ENCODE results near the gene DMRTB1. TPM values are rescaled to one million over a fixed set of nuclear protein-coding genes. Genes with fewer than 3 reads are reported as not detected.

Gene DMRTB1
- total RNA-seq, 2 experiments from 2014 or later = not detected

DNA sequence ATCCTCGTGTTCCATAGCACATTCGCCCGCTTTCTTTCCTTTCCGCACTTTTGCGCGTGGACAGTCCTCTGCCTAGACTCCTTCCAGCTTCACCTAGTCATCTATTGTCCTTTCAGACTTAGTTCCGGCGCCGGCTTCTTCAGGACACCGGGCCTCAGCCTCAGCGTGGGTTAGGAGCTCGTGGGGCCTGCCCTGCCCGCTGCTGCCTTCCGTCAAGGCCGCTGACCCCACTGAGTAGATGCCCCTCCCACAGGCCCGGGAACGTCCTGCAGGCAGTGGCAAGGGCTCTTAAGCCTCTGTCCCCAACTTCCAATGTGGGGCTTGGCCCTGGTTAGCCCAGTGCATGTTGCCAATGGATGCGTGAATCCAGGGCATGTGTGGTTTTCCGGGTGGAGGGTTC is 11.4 kb downstream of the DMRTB1 start:
- TF ChIP-seq, protein P1, sequence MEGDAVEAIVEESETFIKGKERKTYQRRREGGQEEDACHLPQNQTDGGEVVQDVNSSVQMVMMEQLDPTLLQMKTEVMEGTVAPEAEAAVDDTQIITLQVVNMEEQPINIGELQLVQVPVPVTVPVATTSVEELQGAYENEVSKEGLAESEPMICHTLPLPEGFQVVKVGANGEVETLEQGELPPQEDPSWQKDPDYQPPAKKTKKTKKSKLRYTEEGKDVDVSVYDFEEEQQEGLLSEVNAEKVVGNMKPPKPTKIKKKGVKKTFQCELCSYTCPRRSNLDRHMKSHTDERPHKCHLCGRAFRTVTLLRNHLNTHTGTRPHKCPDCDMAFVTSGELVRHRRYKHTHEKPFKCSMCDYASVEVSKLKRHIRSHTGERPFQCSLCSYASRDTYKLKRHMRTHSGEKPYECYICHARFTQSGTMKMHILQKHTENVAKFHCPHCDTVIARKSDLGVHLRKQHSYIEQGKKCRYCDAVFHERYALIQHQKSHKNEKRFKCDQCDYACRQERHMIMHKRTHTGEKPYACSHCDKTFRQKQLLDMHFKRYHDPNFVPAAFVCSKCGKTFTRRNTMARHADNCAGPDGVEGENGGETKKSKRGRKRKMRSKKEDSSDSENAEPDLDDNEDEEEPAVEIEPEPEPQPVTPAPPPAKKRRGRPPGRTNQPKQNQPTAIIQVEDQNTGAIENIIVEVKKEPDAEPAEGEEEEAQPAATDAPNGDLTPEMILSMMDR (IDR thresholded peaks at IDR 0.05) = no peak
- Mint-ChIP-seq H3K9me3 (no peaks in the 10 kb centered on the region), H3K27ac (no peak overlapping the region), H3K27me3 (no peaks in the 10 kb centered on the region), H3K4me3 (no peak overlapping the region), H3K36me3 (ENCODE audit: low read depth) (no peaks in the 10 kb centered on the region), H3K4me1 (ENCODE audit: low read depth) (no peaks in the 10 kb centered on the region)
- Histone ChIP-seq H3K9me3 (ENCODE audit: control insufficient read depth in 1 of 2, insufficient read depth in 1 of 2, low read length in 2 of 2) (no peaks in the 10 kb centered on the region), H3K36me3 (ENCODE audit: insufficient read depth, low read length) (no peaks in the 10 kb centered on the region), H3K27me3 (ENCODE audit: control insufficient read depth in 1 of 2, insufficient read depth in 2 of 2, low read length in 2 of 2) (no peaks in the 10 kb centered on the region), H3K4me1 (ENCODE audit: insufficient read depth, low read length) (no peaks in the 10 kb centered on the region), H3K27ac (ENCODE audit: low read depth in 1 of 2, low read length in 2 of 2) (no peak overlapping the region), H3K4me3 (ENCODE audit: low read length) (no peak overlapping the region)
- DNase-seq (no peak), ATAC-seq (ENCODE audit: poor library complexity) (no peak)
- CTCF ChIA-PET = no interaction called here
- intact Hi-C loops (cut with DNase I, micrococcal nuclease) = loop anchor here in 1 of 2 experiments (5.0 kb wide), 1 partner anchor 193 kb away; no protein-coding TSS in a partner anchor
- POLR2A ChIA-PET = no interaction called here

DNA sequence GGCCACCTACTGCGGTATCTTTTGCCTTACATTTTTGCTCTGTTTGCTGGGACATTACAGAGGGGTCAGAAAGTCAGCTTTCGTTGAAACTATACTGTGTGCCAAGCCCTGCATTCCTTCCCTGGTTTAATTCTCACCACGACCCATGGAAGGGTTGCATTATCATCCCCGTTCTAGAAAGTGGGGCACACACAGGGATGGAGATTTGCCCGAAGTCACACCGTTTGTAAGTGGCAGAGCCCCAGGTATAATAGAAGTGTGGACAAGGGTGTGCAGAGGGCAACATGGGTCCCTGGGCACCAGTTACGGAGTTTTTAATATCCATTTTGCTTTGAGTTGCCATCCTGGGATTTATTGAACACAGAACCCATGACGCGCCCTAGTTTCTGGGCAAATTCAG is 11.8 kb downstream of the DMRTB1 start:
- no peaks in the 10 kb centered on the region for H3K27me3 ChIP-seq (ENCODE audit: control insufficient read depth in 1 of 2, insufficient read depth in 2 of 2, low read length in 2 of 2)
- H3K9me3 Mint-ChIP-seq = no peaks in the 10 kb centered on the region
- H3K4me1 Mint-ChIP-seq (ENCODE audit: low read depth) = no peaks in the 10 kb centered on the region
- no peaks in the 10 kb centered on the region for H3K36me3 ChIP-seq (ENCODE audit: insufficient read depth, low read length)
- no peak overlapping the region for H3K4me3 Mint-ChIP-seq
- ChIA-PET CTCF (no interaction called here), POLR2A (no interaction called here)
- H3K27me3 Mint-ChIP-seq = no peaks in the 10 kb centered on the region
- no peaks in the 10 kb centered on the region for H3K4me1 ChIP-seq (ENCODE audit: insufficient read depth, low read length)
- H3K9me3 ChIP-seq (ENCODE audit: control insufficient read depth in 1 of 2, insufficient read depth in 1 of 2, low read length in 2 of 2) = no peaks in the 10 kb centered on the region
- ATAC-seq (ENCODE audit: poor library complexity) = no peak
- H3K36me3 Mint-ChIP-seq (ENCODE audit: low read depth) = no peaks in the 10 kb centered on the region
- TF ChIP-seq, protein P1 (IDR thresholded peaks at IDR 0.05) = no peak
- H3K27ac Mint-ChIP-seq = no peak overlapping the region
- H3K27ac ChIP-seq (ENCODE audit: low read depth in 1 of 2, low read length in 2 of 2) = no peak overlapping the region
- H3K4me3 ChIP-seq (ENCODE audit: low read length) = no peak overlapping the region
- intact Hi-C loops (cut with DNase I, micrococcal nuclease) = loop anchor here in 1 of 2 experiments (5.0 kb wide), 1 partner anchor 194 kb away; no protein-coding TSS in a partner anchor
- DNase-seq = no peak

DNA sequence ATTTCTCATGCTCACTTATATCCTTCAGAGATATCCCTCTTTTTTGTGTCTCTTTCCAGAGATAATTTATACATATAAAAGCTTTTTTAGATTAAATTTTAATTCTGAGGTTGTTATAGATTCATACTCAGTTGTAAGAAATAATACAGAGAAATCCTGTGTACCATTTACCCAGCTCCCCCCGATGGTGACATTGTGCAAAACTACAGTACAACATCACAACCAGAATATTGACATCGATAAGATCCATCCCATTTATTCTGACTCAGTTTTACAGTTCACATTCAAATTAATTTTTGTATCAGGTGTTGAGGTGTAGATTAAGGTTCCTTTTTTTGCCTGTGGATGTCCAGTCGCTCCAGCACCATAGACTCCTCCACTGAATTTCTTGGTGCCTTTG is 14.3 kb downstream of the DMRTB1 start:
- Mint-ChIP-seq H3K9me3 (no peaks in the 10 kb centered on the region), H3K4me1 (ENCODE audit: low read depth) (no peaks in the 10 kb centered on the region), H3K27me3 (no peaks in the 10 kb centered on the region), H3K27ac (no peak overlapping the region), H3K36me3 (ENCODE audit: low read depth) (no peaks in the 10 kb centered on the region), H3K4me3 (no peak overlapping the region)
- Histone ChIP-seq H3K27ac (ENCODE audit: low read depth in 1 of 2, low read length in 2 of 2) (no peak overlapping the region), H3K9me3 (ENCODE audit: control insufficient read depth in 1 of 2, insufficient read depth in 1 of 2, low read length in 2 of 2) (no peaks in the 10 kb centered on the region), H3K4me1 (ENCODE audit: insufficient read depth, low read length) (no peaks in the 10 kb centered on the region), H3K27me3 (ENCODE audit: control insufficient read depth in 1 of 2, insufficient read depth in 2 of 2, low read length in 2 of 2) (no peaks in the 10 kb centered on the region), H3K4me3 (ENCODE audit: low read length) (no peak overlapping the region), H3K36me3 (ENCODE audit: insufficient read depth, low read length) (no peaks in the 10 kb centered on the region)
- ATAC-seq (ENCODE audit: poor library complexity) (no peak), DNase-seq (peak in 3 of 14 experiments; percentile 12 to 17 (median 14))
- TF ChIP-seq, protein P1 (IDR thresholded peaks at IDR 0.05) = peak; percentile 31
- CTCF ChIA-PET = no interaction called here
- intact Hi-C loops (cut with DNase I, micrococcal nuclease) = loop anchor here (2.0 to 5.0 kb wide), 2 partner anchors 195 to 196 kb away; no protein-coding TSS in a partner anchor
- POLR2A ChIA-PET = no interaction called here

All from CD4-positive, alpha-beta T cell (primary cell).